Nephron (organoid): Measurements from ENCODE around the gene TRABD.

Experiments used
- H3K27ac Mint-ChIP-seq, 3 experiments: 2 replicates each; pipeline ENCODE4 v1.8.0; 2020; ENCODE audit warnings: mixed read lengths in 3 of 3, mild to moderate bottlenecking in 2 of 3, moderate library complexity in 1 of 3
- H3K27me3 Mint-ChIP-seq: 2 replicates; pipeline ENCODE4 v1.8.0; 2021; ENCODE audit warnings: low read depth, mild to moderate bottlenecking, moderate library complexity, mixed read lengths
- H3K36me3 Mint-ChIP-seq: 2 replicates; pipeline ENCODE4 v1.8.0; 2020; ENCODE audit warnings: low read depth, mixed read lengths
- H3K4me1 Mint-ChIP-seq: 2 replicates; pipeline ENCODE4 v1.8.0; 2020; ENCODE audit warnings: mixed read lengths
- H3K4me3 Mint-ChIP-seq, 3 experiments: 2 replicates each; pipeline ENCODE4 v1.8.0; 2020; ENCODE audit warnings: mild to moderate bottlenecking in 3 of 3, mixed read lengths in 3 of 3, moderate library complexity in 2 of 3
- H3K9me3 Mint-ChIP-seq: 2 replicates; pipeline ENCODE4 v1.8.0; 2020; ENCODE audit warnings: mixed read lengths
- CTCF ChIP-seq, 3 experiments: fragments of 200-600 bp; sonication (generic); IDR thresholded peaks; one replicate each; pipeline ENCODE4 v1.5.0; 2021; ENCODE audit warnings: antibody characterized with exemption in 3 of 3; ENCODE audit not compliant: unreplicated experiment in 3 of 3

TRABD gene

DNA sequence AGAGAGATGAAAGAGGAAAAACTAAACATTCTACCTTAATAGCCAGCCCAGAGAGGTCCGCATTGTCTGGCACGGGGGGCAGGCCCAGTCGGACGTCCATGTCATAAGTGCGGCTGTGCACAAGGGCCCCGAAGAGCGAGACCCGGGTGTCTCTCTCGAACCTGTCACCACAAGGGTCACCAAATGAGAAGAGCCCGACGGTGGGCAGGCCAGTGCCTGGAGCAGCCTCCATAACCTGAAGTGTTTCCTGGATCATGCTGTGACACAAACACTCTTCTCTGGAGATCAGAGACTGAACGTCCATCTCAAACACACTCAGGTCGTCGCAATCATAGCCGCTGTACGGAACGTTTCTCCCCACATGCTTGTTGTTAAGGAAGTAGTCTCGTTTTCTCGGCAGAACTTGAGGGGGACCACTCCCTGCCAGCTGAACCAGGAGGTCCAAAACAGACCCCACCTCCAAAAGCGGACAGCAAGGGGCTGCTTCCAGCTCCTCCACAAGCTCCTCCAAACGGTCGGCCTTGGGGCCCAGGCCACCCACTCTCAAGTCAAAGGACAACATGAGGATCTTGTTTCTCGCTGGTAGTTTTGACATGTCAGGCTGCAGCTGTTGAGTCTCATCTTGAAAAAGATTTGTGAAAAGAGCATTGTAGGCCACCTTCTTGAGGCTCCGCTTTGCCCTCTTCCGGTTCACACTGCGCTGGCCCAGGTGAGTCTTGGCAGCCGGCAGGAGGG is 58.1 kb downstream of the TRABD start:
- no peak for TF ChIP-seq CTCF (IDR thresholded peaks at IDR 0.05; ENCODE audit: unreplicated experiment in 3 of 3)
- H3K4me3 Mint-ChIP-seq: peak overlapping the region; percentile 97 to 100 (median 99)
- H3K27me3 Mint-ChIP-seq: no peaks in the 10 kb centered on the region
- no peaks in the 10 kb centered on the region for H3K9me3 Mint-ChIP-seq
- peaks cover 23% of the 10 kb centered on the region for H3K4me1 Mint-ChIP-seq
- H3K36me3 Mint-ChIP-seq: no peaks in the 10 kb centered on the region
- H3K27ac Mint-ChIP-seq: peak overlapping the region; percentile 91 to 96 (median 95)

DNA sequence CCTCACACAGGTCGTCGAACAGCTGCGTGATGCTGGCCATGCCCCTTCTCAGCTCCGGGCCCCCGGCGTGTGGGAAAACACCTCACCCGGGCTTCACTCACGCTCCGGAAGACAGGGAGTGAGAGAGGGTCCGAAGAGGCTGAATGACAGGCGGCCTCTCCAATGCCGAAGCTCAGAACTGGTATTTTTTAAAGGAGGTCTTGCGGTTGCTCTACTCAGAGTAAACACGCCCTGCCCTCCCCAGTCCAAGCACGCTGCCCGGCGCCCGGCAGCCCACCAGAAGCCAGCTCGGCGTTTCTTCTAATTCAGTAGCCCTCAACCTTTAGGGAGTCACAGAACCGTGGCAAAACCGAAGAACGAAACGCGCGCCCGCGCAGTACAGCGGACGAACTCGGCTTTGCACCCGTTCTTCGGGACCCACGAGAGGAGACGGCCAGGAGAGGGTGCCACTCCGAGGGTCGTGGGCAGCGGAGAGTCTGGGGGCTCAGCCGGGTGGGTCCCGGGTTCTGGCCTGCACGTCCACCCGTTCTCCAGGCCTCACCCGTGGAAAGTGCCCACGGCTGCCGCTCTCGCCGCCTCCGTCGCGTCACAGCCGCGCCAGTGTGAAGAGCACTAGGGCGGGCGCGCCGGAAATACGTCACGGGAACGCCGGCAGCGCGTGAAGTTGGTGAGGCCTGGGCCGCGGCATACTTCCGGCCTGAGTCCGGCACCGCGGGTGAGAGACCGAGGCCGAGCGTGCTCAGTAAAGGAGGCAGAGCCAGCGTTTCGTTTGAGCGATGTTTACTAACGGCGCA is 58.9 kb downstream of the TRABD start, which contains the start of gene TUBGCP6:
Gene TUBGCP6, minus strand, starts transcription at position 604 of the 794 bp plus-strand sequence. Its CDS starts 564 bp downstream, at position 40.
- Mint-ChIP-seq H3K4me1 (peaks cover 23% of the 10 kb centered on the region), H3K27me3 (no peaks in the 10 kb centered on the region), H3K4me3 (peak within 1 kb of the TSS; percentile 97 to 100 (median 99)), H3K9me3 (no peaks in the 10 kb centered on the region), H3K27ac (peak within 1 kb of the TSS; percentile 91 to 96 (median 95)), H3K36me3 (no peaks in the 10 kb centered on the region)
- peak; percentile 17 to 32 (median 28) for TF ChIP-seq CTCF (IDR thresholded peaks at IDR 0.05; ENCODE audit: unreplicated experiment in 3 of 3)

DNA sequence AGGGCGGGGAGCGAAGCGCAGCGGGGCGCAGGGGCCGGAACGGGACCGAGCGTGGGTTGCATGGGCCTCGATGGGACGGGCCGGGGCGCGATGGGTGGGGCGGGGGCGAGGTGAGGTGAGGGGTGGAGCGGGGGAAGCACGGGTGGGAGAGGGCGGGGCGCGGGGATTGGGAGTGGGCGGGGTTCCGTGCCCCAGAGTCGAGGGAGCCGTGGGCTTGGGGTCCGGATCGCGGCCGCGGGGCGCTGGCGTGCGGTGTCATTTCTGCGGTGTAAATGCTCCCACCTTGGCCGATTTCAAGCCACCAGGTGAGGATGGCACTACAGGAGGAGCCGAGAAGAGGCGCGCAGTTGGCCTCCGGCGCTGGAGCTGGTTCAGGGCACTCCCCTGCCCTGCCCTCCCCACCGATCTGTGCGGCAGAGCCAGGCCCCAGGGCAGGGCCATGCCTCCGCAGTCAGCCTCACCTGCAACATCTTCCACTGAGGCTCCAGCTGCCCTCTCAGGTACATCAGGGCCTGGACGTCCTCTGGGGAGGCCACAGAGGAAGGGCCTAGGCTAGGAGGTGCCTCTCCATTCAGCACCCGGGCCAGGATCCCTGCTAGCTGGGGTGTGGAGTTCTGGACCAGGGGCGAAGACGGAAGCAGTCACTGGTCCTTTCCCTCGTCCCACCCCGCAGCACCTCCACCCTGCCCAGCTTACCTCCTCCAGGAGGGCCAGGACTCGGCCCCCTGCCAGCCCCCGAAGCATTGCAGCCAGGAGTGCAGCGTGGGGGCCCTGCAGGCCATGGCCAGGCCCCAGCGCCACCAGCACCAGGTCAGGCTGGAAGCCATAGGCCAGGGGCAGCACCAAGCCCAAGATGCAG is 59.7 kb downstream of the TRABD start:
- Mint-ChIP-seq H3K4me3 (peak overlapping the region; percentile 97 to 100 (median 99)), H3K36me3 (no peaks in the 10 kb centered on the region), H3K27me3 (no peaks in the 10 kb centered on the region)

DNA sequence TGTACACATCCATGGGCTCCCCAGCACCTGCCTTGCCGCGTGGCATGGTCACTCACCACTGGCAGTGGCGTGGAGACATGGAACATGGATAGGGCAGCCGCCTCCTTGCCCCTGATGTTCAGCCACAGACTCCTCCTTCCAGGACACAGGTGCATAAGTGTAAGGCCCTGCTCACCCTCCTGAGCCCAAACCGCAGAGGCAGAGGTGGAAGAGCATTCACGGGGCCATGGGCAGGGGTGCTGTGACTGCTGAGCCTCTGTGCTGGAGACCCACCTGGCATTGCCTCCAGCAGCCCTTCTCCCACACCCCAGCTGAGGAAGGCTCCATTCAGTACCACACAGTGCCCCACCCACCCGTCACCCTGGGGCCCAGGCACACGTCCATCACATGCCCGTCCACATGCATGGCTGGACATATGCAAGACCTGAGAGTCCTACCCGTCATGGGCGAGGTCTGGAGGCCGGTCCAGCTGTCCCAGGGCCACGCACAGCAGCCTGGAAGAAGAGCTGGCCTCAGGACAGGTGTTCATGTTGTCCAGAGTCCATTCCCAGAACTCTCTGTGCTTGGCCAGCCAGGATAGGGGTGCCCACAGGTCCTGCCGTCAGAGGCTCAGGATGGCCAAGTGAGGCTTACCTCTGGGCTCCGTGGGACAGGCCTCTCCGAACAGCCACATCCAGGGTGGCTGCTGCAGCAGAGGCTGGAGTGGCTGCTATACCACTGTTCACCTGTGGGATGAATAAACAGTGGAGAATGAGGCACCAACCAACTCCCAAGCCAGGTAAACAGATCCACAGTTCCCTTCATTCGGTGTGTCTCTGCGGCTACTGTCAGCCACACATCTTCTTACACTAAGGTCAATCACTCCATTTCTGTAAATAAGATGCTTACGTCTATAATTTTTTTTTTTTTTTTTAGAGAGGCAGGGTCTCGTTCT is 60.8 kb downstream of the TRABD start:
- Mint-ChIP-seq H3K9me3 (no peaks in the 10 kb centered on the region), H3K4me3 (peak overlapping the region; percentile 76 to 97 (median 81)), H3K36me3 (no peaks in the 10 kb centered on the region), H3K27me3 (no peaks in the 10 kb centered on the region), H3K27ac (no peak overlapping the region), H3K4me1 (peaks cover 15% of the 10 kb centered on the region)
- TF ChIP-seq CTCF (IDR thresholded peaks at IDR 0.05; ENCODE audit: unreplicated experiment in 3 of 3): no peak

More for the DNA sequence above, 59.7 kb downstream of the TRABD start:
- Mint-ChIP-seq H3K9me3 (no peaks in the 10 kb centered on the region), H3K27ac (peak overlapping the region; percentile 91 to 96 (median 95)), H3K4me1 (peaks cover 23% of the 10 kb centered on the region)
- TF ChIP-seq CTCF (IDR thresholded peaks at IDR 0.05; ENCODE audit: unreplicated experiment in 3 of 3): no peak

DNA sequence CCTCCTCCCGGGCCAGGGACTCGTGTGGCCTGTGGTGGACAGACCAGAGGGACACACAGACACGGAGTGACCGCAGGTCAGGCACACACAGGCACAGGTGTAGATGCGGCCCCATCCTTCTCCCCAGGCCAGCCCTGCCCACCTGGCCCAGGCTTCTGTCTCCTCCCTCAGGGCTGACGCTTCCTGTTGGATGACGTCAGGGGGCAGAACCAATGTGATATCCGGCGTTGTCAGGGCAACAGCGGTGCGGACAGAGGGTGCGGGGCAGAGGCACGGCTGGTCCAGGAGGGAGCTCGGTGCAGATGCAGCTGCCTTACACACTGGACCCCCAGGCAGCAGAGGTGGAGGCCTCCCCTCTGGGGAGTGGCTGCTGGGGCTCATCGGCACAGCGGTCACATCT is 62.0 kb downstream of the TRABD start:
- no peak for TF ChIP-seq CTCF (IDR thresholded peaks at IDR 0.05; ENCODE audit: unreplicated experiment in 3 of 3)
- Mint-ChIP-seq H3K36me3 (no peaks in the 10 kb centered on the region), H3K9me3 (no peaks in the 10 kb centered on the region), H3K4me3 (peak overlapping the region; percentile 71 to 76 (median 74)), H3K27me3 (no peaks in the 10 kb centered on the region), H3K4me1 (peaks cover 5% of the 10 kb centered on the region), H3K27ac (peak overlapping the region in 1 of 3 experiments; percentile 45)
